Measurements from ENCODE around the gene FAM83E. TPM values are rescaled to one million over a fixed set of nuclear protein-coding genes. Genes with fewer than 3 reads are reported as not detected.

Gene FAM83E
- total RNA-seq, 1 experiment from 2014 or later: 8.8 TPM

DNA sequence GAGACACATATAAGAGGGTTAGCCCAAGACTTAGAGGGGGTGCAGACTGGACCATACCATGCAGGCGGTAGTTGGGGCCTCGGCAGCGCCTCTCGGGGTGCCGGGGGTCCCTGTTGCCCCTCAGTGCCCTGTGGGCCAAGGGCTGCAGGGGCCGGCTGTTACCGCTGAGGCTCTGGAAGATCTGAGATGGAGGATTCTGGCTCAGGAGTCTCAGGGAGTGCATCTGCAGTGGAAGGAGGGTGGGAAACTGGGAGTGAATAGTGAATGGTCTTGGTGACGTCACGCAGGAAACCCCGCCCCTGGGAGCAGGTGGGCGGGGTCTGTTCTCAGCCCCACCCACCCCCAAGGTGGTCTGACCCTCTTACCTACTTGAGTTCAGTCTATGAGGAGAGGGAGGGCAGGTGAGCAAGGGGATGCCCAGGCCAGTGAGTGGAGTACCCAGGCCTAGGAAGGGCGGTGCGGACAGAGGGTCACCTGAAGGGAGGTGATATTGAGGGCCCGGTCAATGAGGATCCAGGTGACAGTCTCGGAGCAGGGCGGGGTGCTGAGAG lies 24.0 kb upstream of the FAM83E start (continued):
- TF ChIP-seq, protein P1, sequence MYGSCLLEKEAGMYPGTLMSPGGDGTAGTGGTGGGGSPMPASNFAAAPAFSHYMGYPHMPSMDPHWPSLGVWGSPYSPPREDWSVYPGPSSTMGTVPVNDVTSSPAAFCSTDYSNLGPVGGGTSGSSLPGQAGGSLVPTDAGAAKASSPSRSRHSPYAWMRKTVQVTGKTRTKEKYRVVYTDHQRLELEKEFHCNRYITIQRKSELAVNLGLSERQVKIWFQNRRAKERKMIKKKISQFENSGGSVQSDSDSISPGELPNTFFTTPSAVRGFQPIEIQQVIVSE (CRISPR knock-in tag; IDR thresholded peaks at IDR 0.05; ENCODE audit: borderline replicate concordance): no peak

DNA sequence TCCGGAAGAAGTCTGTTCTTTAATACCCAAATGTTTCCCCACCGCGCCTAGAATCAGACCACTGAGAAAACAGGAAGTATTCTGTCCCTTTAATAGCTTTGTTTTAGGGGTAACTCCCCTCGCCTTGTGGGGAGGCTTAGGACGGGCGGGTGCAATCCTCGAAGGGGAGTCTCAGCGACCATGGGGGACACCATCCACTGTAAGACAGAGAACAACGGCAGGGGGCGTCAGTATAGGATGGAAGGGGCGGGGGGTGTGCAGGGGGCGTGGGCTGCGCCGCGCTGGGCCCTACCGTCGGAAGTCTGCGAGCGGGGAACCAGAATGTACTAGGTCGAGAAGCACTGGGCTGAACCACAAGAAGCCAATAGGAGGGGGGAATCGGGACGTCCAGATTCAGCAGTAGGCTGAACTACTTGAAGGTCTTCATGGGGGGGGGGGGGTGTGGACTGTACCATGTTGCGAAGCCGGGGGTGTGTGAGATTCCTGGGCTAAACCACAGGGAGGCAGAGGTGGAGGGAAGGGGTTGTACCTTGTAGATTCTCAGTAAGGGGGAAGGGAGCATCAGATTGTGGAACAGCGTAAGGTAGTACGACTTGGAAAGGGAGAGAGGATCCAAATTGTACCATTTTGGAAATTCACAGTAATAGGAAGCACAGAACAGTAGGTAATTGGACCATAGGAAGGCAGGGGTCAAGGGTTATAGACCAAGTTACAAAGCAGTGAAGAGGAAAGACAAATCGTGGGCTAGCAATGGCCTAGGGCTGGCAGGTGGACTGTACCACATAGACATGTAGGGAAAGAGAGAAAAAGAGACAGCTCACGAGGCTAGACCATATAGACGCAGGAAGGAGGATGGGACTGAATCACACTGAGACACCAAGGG lies 23.3 kb upstream of the FAM83E start:
- H3K4me3 Mint-ChIP-seq: peak overlapping the region; percentile 81
- peaks cover 15% of the 10 kb centered on the region for H3K27me3 Mint-ChIP-seq (ENCODE audit: low read depth)
- CTCF ChIA-PET: interaction anchor here (1.6 kb wide), 1 partner anchor 175 kb away, joined by 4 read pairs; no protein-coding TSS in a partner anchor
- H3K27ac Mint-ChIP-seq: peak overlapping the region; percentile 98
- peak; percentile 25 for ATAC-seq
- DNase-seq (ENCODE audit: low spot score): peak; percentile 85
- peaks cover 38% of the 10 kb centered on the region for H3K4me1 Mint-ChIP-seq
- no peak for TF ChIP-seq ZNF396 (CRISPR knock-in tag; IDR thresholded peaks at IDR 0.05; ENCODE audit: borderline replicate concordance)
- TF ChIP-seq TEAD4 (CRISPR knock-in tag; IDR thresholded peaks at IDR 0.05): peak; percentile 3; the same call in 1 of the 2 replicates
- TF ChIP-seq, protein P2, sequence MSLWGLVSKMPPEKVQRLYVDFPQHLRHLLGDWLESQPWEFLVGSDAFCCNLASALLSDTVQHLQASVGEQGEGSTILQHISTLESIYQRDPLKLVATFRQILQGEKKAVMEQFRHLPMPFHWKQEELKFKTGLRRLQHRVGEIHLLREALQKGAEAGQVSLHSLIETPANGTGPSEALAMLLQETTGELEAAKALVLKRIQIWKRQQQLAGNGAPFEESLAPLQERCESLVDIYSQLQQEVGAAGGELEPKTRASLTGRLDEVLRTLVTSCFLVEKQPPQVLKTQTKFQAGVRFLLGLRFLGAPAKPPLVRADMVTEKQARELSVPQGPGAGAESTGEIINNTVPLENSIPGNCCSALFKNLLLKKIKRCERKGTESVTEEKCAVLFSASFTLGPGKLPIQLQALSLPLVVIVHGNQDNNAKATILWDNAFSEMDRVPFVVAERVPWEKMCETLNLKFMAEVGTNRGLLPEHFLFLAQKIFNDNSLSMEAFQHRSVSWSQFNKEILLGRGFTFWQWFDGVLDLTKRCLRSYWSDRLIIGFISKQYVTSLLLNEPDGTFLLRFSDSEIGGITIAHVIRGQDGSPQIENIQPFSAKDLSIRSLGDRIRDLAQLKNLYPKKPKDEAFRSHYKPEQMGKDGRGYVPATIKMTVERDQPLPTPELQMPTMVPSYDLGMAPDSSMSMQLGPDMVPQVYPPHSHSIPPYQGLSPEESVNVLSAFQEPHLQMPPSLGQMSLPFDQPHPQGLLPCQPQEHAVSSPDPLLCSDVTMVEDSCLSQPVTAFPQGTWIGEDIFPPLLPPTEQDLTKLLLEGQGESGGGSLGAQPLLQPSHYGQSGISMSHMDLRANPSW (CRISPR knock-in tag; conservative IDR thresholded peaks at IDR 0.05; ENCODE audit: low read depth): no peak
- TF ChIP-seq, protein P3, sequence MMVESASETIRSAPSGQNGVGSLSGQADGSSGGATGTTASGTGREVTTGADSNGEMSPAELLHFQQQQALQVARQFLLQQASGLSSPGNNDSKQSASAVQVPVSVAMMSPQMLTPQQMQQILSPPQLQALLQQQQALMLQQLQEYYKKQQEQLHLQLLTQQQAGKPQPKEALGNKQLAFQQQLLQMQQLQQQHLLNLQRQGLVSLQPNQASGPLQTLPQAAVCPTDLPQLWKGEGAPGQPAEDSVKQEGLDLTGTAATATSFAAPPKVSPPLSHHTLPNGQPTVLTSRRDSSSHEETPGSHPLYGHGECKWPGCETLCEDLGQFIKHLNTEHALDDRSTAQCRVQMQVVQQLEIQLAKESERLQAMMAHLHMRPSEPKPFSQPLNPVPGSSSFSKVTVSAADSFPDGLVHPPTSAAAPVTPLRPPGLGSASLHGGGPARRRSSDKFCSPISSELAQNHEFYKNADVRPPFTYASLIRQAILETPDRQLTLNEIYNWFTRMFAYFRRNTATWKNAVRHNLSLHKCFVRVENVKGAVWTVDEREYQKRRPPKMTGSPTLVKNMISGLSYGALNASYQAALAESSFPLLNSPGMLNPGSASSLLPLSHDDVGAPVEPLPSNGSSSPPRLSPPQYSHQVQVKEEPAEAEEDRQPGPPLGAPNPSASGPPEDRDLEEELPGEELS (CRISPR knock-in tag; IDR thresholded peaks at IDR 0.05): no peak
- TF ChIP-seq GABPB1 (CRISPR knock-in tag; IDR thresholded peaks at IDR 0.05): no peak
- no peaks in the 10 kb centered on the region for H3K9me3 Mint-ChIP-seq
- POLR2A ChIA-PET: interaction anchor here (1.2 kb wide), 1 partner anchor 101 kb away, joined by 3 read pairs; no protein-coding TSS in a partner anchor
- peaks cover 9% of the 10 kb centered on the region; the same call in 1 of the 2 replicates for H3K36me3 Mint-ChIP-seq

DNA sequence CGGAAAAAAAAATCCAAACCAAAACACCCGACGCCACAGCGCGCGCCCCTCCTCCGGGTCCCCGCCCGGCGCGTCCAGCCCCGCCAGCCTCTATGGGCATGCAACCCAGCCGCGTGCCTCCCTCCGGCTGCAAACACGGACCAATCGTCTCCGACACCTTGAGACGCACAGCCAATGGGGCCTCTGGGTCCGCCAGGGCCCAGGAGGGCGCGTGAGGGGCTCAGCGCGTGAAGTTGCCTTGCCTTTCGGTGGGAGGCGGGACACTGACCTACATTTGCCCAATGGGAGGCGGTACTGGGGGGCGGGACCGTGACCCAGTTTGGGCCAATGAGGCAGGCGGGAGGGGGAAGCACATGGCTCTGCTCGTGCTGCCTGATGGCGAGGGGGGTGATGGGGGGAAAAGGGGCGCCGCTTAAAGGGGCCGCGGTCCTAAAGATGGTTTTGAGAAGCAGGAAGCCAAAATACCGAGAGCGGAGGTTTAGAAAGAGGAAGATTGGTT lies 22.6 kb upstream of the FAM83E start:
- H3K27ac Mint-ChIP-seq: peak overlapping the region; percentile 98
- ChIA-PET POLR2A (interaction anchor here (1.2 kb wide), 1 partner anchor 101 kb away, joined by 3 read pairs; no protein-coding TSS in a partner anchor), CTCF (interaction anchor here (1.5 to 1.6 kb wide), 2 partner anchors 8 to 176 kb away, joined by 4 to 5 read pairs; partner anchors contain the start of gene CA11)
- H3K36me3 Mint-ChIP-seq: peaks cover 9% of the 10 kb centered on the region; the same call in 1 of the 2 replicates
- ATAC-seq (peak; percentile 74), DNase-seq (ENCODE audit: low spot score) (peak; percentile 99)
- H3K27me3 Mint-ChIP-seq (ENCODE audit: low read depth): peaks cover 15% of the 10 kb centered on the region
- H3K4me1 Mint-ChIP-seq: peaks cover 39% of the 10 kb centered on the region
- H3K4me3 Mint-ChIP-seq: peak overlapping the region; percentile 81
- H3K9me3 Mint-ChIP-seq: no peaks in the 10 kb centered on the region
- TF ChIP-seq, protein P4, sequence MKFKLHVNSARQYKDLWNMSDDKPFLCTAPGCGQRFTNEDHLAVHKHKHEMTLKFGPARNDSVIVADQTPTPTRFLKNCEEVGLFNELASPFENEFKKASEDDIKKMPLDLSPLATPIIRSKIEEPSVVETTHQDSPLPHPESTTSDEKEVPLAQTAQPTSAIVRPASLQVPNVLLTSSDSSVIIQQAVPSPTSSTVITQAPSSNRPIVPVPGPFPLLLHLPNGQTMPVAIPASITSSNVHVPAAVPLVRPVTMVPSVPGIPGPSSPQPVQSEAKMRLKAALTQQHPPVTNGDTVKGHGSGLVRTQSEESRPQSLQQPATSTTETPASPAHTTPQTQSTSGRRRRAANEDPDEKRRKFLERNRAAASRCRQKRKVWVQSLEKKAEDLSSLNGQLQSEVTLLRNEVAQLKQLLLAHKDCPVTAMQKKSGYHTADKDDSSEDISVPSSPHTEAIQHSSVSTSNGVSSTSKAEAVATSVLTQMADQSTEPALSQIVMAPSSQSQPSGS (CRISPR knock-in tag; IDR thresholded peaks at IDR 0.05; ENCODE audit: borderline replicate concordance, low read depth): peak; percentile 80; the same call in 1 of the 2 replicates
- TF ChIP-seq, protein P5, sequence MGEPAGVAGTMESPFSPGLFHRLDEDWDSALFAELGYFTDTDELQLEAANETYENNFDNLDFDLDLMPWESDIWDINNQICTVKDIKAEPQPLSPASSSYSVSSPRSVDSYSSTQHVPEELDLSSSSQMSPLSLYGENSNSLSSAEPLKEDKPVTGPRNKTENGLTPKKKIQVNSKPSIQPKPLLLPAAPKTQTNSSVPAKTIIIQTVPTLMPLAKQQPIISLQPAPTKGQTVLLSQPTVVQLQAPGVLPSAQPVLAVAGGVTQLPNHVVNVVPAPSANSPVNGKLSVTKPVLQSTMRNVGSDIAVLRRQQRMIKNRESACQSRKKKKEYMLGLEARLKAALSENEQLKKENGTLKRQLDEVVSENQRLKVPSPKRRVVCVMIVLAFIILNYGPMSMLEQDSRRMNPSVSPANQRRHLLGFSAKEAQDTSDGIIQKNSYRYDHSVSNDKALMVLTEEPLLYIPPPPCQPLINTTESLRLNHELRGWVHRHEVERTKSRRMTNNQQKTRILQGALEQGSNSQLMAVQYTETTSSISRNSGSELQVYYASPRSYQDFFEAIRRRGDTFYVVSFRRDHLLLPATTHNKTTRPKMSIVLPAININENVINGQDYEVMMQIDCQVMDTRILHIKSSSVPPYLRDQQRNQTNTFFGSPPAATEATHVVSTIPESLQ (CRISPR knock-in tag; IDR thresholded peaks at IDR 0.05): no peak
- TF ChIP-seq, protein P3 (CRISPR knock-in tag; IDR thresholded peaks at IDR 0.05): peak; percentile 94
- TF ChIP-seq ZNF396 (CRISPR knock-in tag; IDR thresholded peaks at IDR 0.05; ENCODE audit: borderline replicate concordance): no peak
- TF ChIP-seq NFYB (CRISPR knock-in tag; conservative IDR thresholded peaks at IDR 0.05; ENCODE audit: low read depth): peak; percentile 90
- no peak for TF ChIP-seq ZNF671 (CRISPR knock-in tag; IDR thresholded peaks at IDR 0.05)
- peak; percentile 49; the same call in 1 of the 2 replicates for TF ChIP-seq GABPB1 (CRISPR knock-in tag; IDR thresholded peaks at IDR 0.05)
- TF ChIP-seq CREM (CRISPR knock-in tag; IDR thresholded peaks at IDR 0.05): peak; percentile 72; the same call in 1 of the 2 replicates
- TF ChIP-seq, protein P6, sequence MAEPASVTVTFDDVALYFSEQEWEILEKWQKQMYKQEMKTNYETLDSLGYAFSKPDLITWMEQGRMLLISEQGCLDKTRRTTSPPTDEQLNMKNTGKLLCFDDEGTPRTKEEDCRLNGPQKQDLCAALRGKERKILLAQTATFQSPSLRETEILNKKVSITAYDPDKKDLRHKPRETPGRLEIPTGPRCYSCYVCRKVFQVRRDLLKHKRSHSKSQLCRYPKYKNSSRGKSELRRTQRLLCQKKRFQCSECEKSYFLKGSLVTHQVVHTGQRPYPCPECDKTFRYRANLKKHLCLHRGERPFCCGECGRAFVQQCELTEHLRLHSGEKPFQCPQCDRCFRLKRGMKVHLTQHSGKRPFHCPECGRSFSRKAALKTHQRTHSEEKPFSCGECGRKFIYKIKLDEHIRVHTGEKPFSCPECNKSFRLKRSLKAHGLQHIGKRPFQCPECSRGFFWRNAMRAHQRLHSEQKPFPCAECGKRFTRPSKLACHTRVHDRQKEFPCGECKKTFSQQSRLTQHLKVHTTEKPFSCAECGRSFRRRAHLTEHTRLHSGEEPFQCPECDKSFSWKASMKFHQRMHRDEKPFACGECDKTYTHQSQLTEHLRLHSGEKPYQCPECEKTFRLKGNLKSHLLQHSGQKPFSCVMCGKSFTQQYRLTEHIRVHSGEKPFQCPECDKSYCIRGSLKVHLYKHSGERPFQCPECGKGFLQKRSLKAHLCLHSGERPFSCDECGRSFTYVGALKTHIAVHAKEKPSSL (CRISPR knock-in tag; conservative IDR thresholded peaks at IDR 0.05): no peak
